ENCODE measurements around the gene GNB3. TPM values are rescaled to one million over a fixed set of nuclear protein-coding genes. Genes with fewer than 3 reads are reported as not detected.

Gene GNB3
- total RNA-seq, 1 donor from 2014 or later, result 9.0 TPM

- Mint-ChIP-seq H3K27me3 (ENCODE audit: unreplicated experiment) (peaks cover 4% of the 10 kb centered on the region), H3K27ac (ENCODE audit: unreplicated experiment) (no peak overlapping the region), H3K4me1 (ENCODE audit: unreplicated experiment) (peaks cover 22% of the 10 kb centered on the region), H3K36me3 (ENCODE audit: low read depth, unreplicated experiment) (peaks cover 9% of the 10 kb centered on the region), H3K9me3 (ENCODE audit: unreplicated experiment) (no peaks in the 10 kb centered on the region), H3K4me3 (ENCODE audit: unreplicated experiment) (no peak overlapping the region)
- DNase-seq (ENCODE audit: low spot score), result no peak
- TF ChIP-seq CTCF (IDR thresholded peaks at IDR 0.05; ENCODE audit: unreplicated experiment), result no peak
These were observed 44.1 kb upstream of the GNB3 start for GRCh38 chr12:6796576-6796975.

GRCh38 chr12:6799147-6799546 lies 41.6 kb upstream of the GNB3 start:
- Mint-ChIP-seq H3K4me1 (ENCODE audit: unreplicated experiment) (peaks cover 10% of the 10 kb centered on the region), H3K27me3 (ENCODE audit: unreplicated experiment) (peaks cover 2% of the 10 kb centered on the region), H3K4me3 (ENCODE audit: unreplicated experiment) (no peak overlapping the region), H3K27ac (ENCODE audit: unreplicated experiment) (no peak overlapping the region), H3K9me3 (ENCODE audit: unreplicated experiment) (no peaks in the 10 kb centered on the region), H3K36me3 (ENCODE audit: low read depth, unreplicated experiment) (peaks cover 7% of the 10 kb centered on the region)
- TF ChIP-seq CTCF (IDR thresholded peaks at IDR 0.05; ENCODE audit: unreplicated experiment), result no peak
- no peak for DNase-seq (ENCODE audit: low spot score)

- peaks cover 6% of the 10 kb centered on the region for H3K36me3 Mint-ChIP-seq (ENCODE audit: low read depth, unreplicated experiment)
- H3K4me1 Mint-ChIP-seq (ENCODE audit: unreplicated experiment), result peaks cover 19% of the 10 kb centered on the region
- TF ChIP-seq CTCF (IDR thresholded peaks at IDR 0.05; ENCODE audit: unreplicated experiment), result no peak
- no peaks in the 10 kb centered on the region for H3K9me3 Mint-ChIP-seq (ENCODE audit: unreplicated experiment)
- H3K27me3 Mint-ChIP-seq (ENCODE audit: unreplicated experiment), result peaks cover 1% of the 10 kb centered on the region
- no peak for DNase-seq (ENCODE audit: low spot score)
- H3K27ac Mint-ChIP-seq (ENCODE audit: unreplicated experiment), result no peak overlapping the region
- H3K4me3 Mint-ChIP-seq (ENCODE audit: unreplicated experiment), result no peak overlapping the region
These were observed 33.6 kb upstream of the GNB3 start for GRCh38 chr12:6807170-6807569.

- H3K27ac Mint-ChIP-seq (ENCODE audit: unreplicated experiment), result peak overlapping the region; percentile 88
- peaks cover 19% of the 10 kb centered on the region for H3K4me1 Mint-ChIP-seq (ENCODE audit: unreplicated experiment)
- H3K27me3 Mint-ChIP-seq (ENCODE audit: unreplicated experiment), result peaks cover 2% of the 10 kb centered on the region
- no peak overlapping the region for H3K4me3 Mint-ChIP-seq (ENCODE audit: unreplicated experiment)
- no peak for TF ChIP-seq CTCF (IDR thresholded peaks at IDR 0.05; ENCODE audit: unreplicated experiment)
- H3K36me3 Mint-ChIP-seq (ENCODE audit: low read depth, unreplicated experiment), result peaks cover 6% of the 10 kb centered on the region
- H3K9me3 Mint-ChIP-seq (ENCODE audit: unreplicated experiment), result no peaks in the 10 kb centered on the region
- DNase-seq (ENCODE audit: low spot score), result no peak
These were observed 31.7 kb upstream of the GNB3 start for GRCh38 chr12:6809056-6809455.

GRCh38 chr12:6810758-6811157 lies 30.0 kb upstream of the GNB3 start:
- H3K27me3 Mint-ChIP-seq (ENCODE audit: unreplicated experiment), result peaks cover 5% of the 10 kb centered on the region
- H3K9me3 Mint-ChIP-seq (ENCODE audit: unreplicated experiment), result no peaks in the 10 kb centered on the region
- no peak overlapping the region for H3K4me3 Mint-ChIP-seq (ENCODE audit: unreplicated experiment)
- no peak overlapping the region for H3K27ac Mint-ChIP-seq (ENCODE audit: unreplicated experiment)
- DNase-seq (ENCODE audit: low spot score), result no peak
- H3K4me1 Mint-ChIP-seq (ENCODE audit: unreplicated experiment), result peaks cover 23% of the 10 kb centered on the region
- peaks cover 8% of the 10 kb centered on the region for H3K36me3 Mint-ChIP-seq (ENCODE audit: low read depth, unreplicated experiment)
- TF ChIP-seq CTCF (IDR thresholded peaks at IDR 0.05; ENCODE audit: unreplicated experiment), result no peak
